Astrocyte of the cerebellum (primary cell): ENCODE measurements around the gene ADNP.
A peak's percentile ranks its signal among the peaks of the same experiment; 100 is the strongest.
"Not testable (repeated sequence)": the region's sequence is repeated elsewhere in the genome, so short reads cannot be mapped to it uniquely, and the experiment has no call there.

Experiments used
- DNase-seq: peaks from one replicate; pipeline ENCODE4 v3.0.0-alpha.2; 2011; ENCODE audit warnings: low read depth
- H3K4me3 ChIP-seq: 2 replicates; pipeline ENCODE4 v1.5.1; 2011; ENCODE audit warnings: mild to moderate bottlenecking, low read depth, low read length, moderate library complexity
- in situ Hi-C: cut with HindIII; loops from 2 replicates; pipeline ENCODE4 v1.10.0; 2017; ENCODE audit warnings: low sequenced_read_pairs
- TF ChIP-seq, protein P1 (sequence below): IDR thresholded peaks from 2 replicates; pipeline ENCODE4 v1.5.1; 2012; ENCODE audit warnings: low read length, low read depth, moderate library complexity, mild to moderate bottlenecking; ENCODE audit errors: missing control alignments

The ADNP gene

DNA sequence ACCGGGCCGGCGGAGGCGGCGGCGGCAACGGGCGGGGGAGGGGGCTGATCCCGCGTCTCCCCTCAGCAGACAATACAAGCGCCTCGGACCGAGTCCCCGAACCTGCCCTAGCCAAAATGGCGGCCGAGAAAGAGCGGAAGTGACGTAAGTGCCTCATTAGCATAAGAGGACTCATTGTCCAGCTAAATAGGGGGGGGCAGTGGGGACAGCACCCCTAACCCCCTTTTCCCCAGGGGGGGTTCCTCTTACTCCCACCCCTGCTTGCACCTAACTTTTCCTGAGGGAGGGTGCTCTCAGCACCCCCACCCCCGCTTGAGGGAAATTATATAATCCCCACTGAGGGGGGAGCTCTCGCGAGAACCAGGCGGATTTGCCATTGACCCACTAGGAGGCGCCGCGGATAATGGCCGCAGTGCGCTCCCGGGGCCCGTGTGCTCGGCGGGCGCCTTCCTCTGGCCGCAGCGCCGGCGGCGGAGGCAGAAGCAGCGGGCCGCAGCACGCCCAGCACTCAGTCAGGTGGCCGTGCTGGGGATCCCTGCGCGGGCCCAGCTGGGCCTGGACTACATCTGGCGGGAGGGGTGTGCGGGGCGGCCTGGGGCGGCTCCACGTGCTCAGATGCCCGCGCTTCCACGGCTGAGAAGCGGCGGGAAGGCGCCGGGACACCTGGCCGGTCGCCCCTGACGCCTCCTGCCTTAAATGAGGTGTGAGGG lies at the start of gene ADNP:
Gene ADNP, minus strand, starts transcription at position 132 of the 710 bp plus-strand sequence. CDS start 27,441 bp downstream, outside the sequence.
- in situ Hi-C loops = no loop called here

DNA sequence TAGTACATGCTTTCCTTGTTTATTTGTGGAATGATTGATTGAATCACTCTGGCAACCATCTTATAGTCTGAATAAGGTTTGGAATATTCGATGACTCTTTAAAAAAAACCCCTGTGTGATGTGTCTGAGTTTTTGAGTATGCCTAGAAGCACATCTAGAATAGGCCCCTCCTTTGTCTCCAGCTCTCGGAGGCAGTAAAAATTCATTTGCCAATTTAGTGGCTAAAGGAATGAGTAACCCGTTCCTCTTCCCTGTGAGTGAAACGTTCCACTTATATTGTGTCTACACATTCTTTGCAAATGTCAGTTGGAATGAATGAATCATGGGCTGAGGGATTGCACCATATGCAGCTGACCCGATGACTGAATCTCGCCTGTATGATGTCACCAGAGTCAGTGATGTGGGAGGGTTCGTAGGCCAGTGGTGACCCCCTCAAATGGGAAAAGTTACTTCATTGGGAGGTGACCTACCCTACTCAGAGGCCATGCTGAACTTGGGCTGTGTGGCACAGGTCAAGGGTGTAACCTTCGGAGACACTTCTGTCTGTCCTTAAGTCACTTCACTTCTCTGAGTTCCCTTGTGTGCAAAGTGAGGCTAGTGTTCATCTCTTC lies 48.9 kb upstream of the ADNP start:
- in situ Hi-C loops = no loop called here
- TF ChIP-seq, protein P1, sequence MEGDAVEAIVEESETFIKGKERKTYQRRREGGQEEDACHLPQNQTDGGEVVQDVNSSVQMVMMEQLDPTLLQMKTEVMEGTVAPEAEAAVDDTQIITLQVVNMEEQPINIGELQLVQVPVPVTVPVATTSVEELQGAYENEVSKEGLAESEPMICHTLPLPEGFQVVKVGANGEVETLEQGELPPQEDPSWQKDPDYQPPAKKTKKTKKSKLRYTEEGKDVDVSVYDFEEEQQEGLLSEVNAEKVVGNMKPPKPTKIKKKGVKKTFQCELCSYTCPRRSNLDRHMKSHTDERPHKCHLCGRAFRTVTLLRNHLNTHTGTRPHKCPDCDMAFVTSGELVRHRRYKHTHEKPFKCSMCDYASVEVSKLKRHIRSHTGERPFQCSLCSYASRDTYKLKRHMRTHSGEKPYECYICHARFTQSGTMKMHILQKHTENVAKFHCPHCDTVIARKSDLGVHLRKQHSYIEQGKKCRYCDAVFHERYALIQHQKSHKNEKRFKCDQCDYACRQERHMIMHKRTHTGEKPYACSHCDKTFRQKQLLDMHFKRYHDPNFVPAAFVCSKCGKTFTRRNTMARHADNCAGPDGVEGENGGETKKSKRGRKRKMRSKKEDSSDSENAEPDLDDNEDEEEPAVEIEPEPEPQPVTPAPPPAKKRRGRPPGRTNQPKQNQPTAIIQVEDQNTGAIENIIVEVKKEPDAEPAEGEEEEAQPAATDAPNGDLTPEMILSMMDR = no peak
- H3K4me3 ChIP-seq = no peak overlapping the region
- DNase-seq = peak; percentile 96

More for the DNA sequence above, at the start of gene ADNP:
- TF ChIP-seq, protein P1 = peak; percentile 64
- peak; percentile 86 for DNase-seq
- peak within 1 kb of the TSS; percentile 78 for H3K4me3 ChIP-seq

DNA sequence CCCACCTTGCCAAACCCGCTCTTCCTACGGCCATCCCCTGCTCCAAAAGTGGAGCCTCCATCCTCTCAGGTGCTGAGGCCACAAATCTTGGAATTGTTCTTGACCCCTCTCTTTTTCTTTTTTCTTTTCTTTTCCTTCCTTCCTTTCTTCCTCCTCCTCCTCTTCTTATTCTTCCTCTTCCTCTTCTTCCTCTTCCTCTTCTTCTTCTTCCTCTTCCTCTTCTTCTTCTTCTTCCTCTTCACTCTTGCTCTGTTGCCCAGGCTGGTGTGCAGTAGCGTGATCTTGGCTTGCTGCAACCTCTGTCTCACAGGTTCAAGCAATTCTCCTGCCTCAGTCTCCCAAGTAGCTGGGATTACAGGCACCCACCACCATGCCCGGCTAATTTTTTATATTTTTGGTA lies 47.3 kb upstream of the ADNP start:
- in situ Hi-C loops, DNase-seq, H3K4me3 ChIP-seq: not testable (repeated sequence)

DNA sequence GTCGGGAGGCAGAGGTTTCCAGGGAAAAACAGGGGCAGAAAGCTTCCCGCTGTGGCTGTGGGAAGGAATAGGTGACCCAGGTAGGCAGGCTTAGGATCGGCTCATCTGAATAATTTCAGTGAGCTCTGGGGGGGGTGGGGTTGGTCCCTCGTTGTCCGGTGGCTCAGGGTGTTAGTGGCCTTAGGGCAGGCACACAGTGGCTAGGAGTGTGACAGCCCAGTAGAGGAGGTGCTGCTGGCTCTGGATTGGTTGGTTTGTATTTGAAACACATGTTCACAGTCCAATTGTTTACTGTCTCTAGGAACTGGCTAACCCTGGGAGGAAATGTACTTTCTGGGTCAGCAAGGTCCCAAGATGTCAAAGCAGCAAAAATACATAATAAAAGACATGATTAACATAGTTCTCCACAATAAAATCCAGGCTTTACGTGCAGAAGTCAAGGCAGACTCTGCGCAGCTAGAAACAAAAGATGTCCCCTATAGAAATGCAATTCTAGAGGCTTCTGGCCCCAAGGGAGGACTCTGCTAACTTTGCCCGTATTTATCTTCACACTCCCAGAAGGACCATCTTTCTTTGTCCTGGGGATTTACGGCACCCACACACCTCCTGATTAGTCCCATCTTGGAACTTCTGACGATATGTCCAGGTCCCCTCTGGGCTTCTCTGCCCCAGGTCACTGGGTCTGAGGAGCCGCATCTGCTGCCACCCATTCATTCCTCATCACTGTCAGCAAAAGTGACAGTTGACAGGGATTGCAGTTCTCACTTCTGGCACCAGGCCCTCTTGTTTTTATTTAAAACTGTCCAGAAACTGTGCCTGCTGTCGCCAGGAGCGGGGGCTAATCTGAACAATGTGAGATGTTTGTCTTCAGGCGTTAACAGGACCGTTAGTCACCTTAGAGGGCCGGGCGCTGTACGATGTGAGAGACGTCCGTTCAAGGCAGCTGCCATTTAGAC lies 46.1 kb upstream of the ADNP start:
- no peak overlapping the region for H3K4me3 ChIP-seq
- no peak for DNase-seq
- TF ChIP-seq, protein P1 = no peak
- in situ Hi-C loops = no loop called here

DNA sequence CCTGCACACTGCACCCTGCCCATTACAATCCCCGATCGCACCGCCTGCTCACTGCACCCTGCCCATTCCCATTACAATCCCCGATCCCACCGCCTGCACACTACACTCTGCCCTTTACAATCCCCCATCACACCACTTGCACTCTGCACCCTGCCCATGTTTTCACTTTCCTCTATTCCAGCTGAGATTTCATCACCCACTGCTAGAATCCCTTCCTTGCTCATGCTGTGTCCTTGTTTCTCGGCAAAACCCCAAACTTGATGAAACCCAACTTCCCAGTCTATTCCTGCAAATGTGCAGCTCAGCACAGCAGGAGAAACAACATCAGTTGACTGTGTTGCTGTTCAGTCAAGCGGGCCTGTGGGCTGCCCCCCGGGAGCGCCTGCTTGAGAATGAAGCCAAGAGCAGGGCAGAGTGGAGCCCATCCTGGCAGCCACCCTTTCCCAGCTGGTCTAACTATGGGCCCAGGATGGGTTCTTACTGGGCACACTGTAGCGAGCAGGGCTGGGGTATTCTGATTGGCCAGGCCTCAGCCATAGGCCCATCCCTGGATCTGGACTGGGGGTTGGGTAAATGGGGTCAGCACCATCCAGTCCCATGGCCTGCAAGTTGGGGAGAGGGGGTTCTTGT lies 44.6 kb upstream of the ADNP start:
- H3K4me3 ChIP-seq = no peak overlapping the region
- TF ChIP-seq, protein P1 = no peak
- DNase-seq = no peak
- in situ Hi-C loops = no loop called here

DNA sequence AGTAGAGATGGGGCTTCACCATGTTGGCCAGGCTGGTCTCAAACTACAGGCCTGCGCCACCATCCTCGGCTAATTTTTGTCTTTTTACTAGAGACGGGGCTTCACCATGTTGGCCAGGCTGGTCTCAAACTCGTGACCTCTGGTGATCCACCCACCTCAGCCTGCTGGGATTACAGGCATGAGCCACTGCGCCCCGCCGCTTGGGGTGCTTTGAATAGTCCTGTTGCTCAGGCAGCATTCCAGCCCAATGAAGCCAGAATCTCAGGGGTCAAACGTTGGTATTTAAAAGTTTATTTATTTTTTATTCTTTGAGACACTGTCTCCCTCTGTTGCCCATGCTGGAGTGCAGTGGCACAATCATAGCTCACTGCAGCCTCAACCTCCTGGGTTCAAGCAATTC lies 38.7 kb upstream of the ADNP start:
- no peak overlapping the region for H3K4me3 ChIP-seq
- no peak for DNase-seq
- in situ Hi-C loops = no loop called here
- TF ChIP-seq, protein P1 = no peak
